HepG2 (cell line): Measurements from ENCODE around the gene CFAP300. TPM values are rescaled to one million over a fixed set of nuclear protein-coding genes. Genes with fewer than 3 reads are reported as not detected.

Experiments
- ARHGAP35 ChIP-seq: sonication (generic); formaldehyde crosslinking; IDR thresholded peaks from 2 replicates; pipeline ENCODE4 v1.9.0; 2022; ENCODE audit warnings: mild to moderate bottlenecking, inconsistent platforms, moderate library complexity, missing genetic modification reagents, borderline replicate concordance
- ARNTL ChIP-seq: sonication (generic); formaldehyde crosslinking; IDR thresholded peaks from 2 replicates; pipeline ENCODE4 v1.4.0; 2020; ENCODE audit warnings: mild to moderate bottlenecking, missing genetic modification reagents
- ATF5 ChIP-seq: sonication (generic); formaldehyde crosslinking; IDR thresholded peaks from 2 replicates; pipeline ENCODE4 v1.4.0; 2020; ENCODE audit warnings: mild to moderate bottlenecking, low read depth, missing genetic modification reagents
- ATRX ChIP-seq: sonication (generic); formaldehyde crosslinking; IDR thresholded peaks from 2 replicates; pipeline ENCODE4 v1.4.0; 2020; ENCODE audit warnings: missing genetic modification reagents, borderline replicate concordance
- CCDC6 ChIP-seq: sonication (generic); formaldehyde crosslinking; IDR thresholded peaks from 2 replicates; pipeline ENCODE4 v1.8.1; 2022; ENCODE audit warnings: mild to moderate bottlenecking, missing genetic modification reagents, moderate library complexity
- CERS6 ChIP-seq: sonication (generic); formaldehyde crosslinking; IDR thresholded peaks from 2 replicates; pipeline ENCODE4 v1.5.0; 2020; ENCODE audit warnings: missing genetic modification reagents
- JDP2 ChIP-seq: sonication (generic); formaldehyde crosslinking; IDR thresholded peaks from 2 replicates; pipeline ENCODE4 v1.8.1; 2022; ENCODE audit warnings: missing genetic modification reagents, borderline replicate concordance
- KDM2A ChIP-seq: sonication (generic); formaldehyde crosslinking; IDR thresholded peaks from 2 replicates; pipeline ENCODE4 v1.4.0; 2020; ENCODE audit warnings: low read depth, missing genetic modification reagents, borderline replicate concordance
- KLF15 ChIP-seq: sonication (generic); formaldehyde crosslinking; IDR thresholded peaks from 2 replicates; pipeline ENCODE4 v1.8.1; 2023; ENCODE audit warnings: borderline replicate concordance, mild to moderate bottlenecking, inconsistent platforms, missing genetic modification reagents, mixed read lengths
- KMT2B ChIP-seq: IDR thresholded peaks from 2 replicates; pipeline ENCODE4 v1.6.1; 2016; ENCODE audit warnings: missing genetic modification reagents, missing compliant biosample characterization
- NR2F2 ChIP-seq: IDR thresholded peaks from 2 replicates; pipeline ENCODE4 v1.6.1; 2012; ENCODE audit warnings: low read depth, inconsistent platforms, borderline replicate concordance
- PAXIP1 ChIP-seq: sonication (generic); formaldehyde crosslinking; conservative IDR thresholded peaks from 2 replicates; pipeline ENCODE4 v1.4.0; 2020; ENCODE audit warnings: mild to moderate bottlenecking, missing genetic modification reagents, moderate library complexity
- PCBP1 ChIP-seq: fragments of 200-400 bp; formaldehyde crosslinking; IDR thresholded peaks from 2 replicates; pipeline ENCODE4 v1.6.1; 2017; ENCODE audit warnings: mild to moderate bottlenecking, low read depth, low read length, borderline replicate concordance
- RBFOX2 ChIP-seq: fragments of 200-400 bp; formaldehyde crosslinking; IDR thresholded peaks from 2 replicates; pipeline ENCODE4 v1.6.1; 2017; ENCODE audit warnings: low read depth, mild to moderate bottlenecking, low read length
- SNAI1 ChIP-seq: sonication (generic); formaldehyde crosslinking; IDR thresholded peaks from 2 replicates; pipeline ENCODE4 v1.5.0; 2020; ENCODE audit warnings: mild to moderate bottlenecking, missing genetic modification reagents, borderline replicate concordance
- SRSF1 ChIP-seq: fragments of 200-400 bp; formaldehyde crosslinking; optimal IDR thresholded peaks from 2 replicates; pipeline ENCODE3; 2017; ENCODE audit warnings: mild to moderate bottlenecking, low read depth, low read length, moderate library complexity
- SSRP1 ChIP-seq: IDR thresholded peaks from 2 replicates; pipeline ENCODE4 v1.6.1; 2016; ENCODE audit warnings: control low read depth
- TSC22D2 ChIP-seq: sonication (generic); formaldehyde crosslinking; IDR thresholded peaks from 2 replicates; pipeline ENCODE4 v1.5.1; 2020; ENCODE audit warnings: missing genetic modification reagents, mild to moderate bottlenecking, borderline replicate concordance
- ZNF563 ChIP-seq: sonication (generic); formaldehyde crosslinking; IDR thresholded peaks from 2 replicates; pipeline ENCODE4 v1.8.0; 2022; ENCODE audit warnings: mild to moderate bottlenecking, moderate library complexity, missing genetic modification reagents
- ZNF577 ChIP-seq: sonication (generic); formaldehyde crosslinking; IDR thresholded peaks from 2 replicates; pipeline ENCODE4 v1.4.0; 2020; ENCODE audit warnings: mild to moderate bottlenecking, low read depth, missing genetic modification reagents, borderline replicate concordance
- ZNF619 ChIP-seq: sonication (generic); formaldehyde crosslinking; IDR thresholded peaks from 2 replicates; pipeline ENCODE4 v1.4.0; 2020; ENCODE audit warnings: mild to moderate bottlenecking, missing genetic modification reagents
- ZNF691 ChIP-seq: sonication (generic); formaldehyde crosslinking; IDR thresholded peaks from 2 replicates; pipeline ENCODE4 v1.4.0; 2020; ENCODE audit warnings: missing genetic modification reagents, low read depth, mild to moderate bottlenecking, borderline replicate concordance
- ZNF737 ChIP-seq: sonication (generic); formaldehyde crosslinking; IDR thresholded peaks from 2 replicates; pipeline ENCODE4 v1.5.0; 2020; ENCODE audit warnings: missing genetic modification reagents, mild to moderate bottlenecking, borderline replicate concordance
- ZNF773 ChIP-seq: sonication (generic); formaldehyde crosslinking; IDR thresholded peaks from 2 replicates; pipeline ENCODE4 v1.4.0; 2020; ENCODE audit warnings: missing genetic modification reagents, borderline replicate concordance
- ZSCAN12 ChIP-seq: sonication (generic); formaldehyde crosslinking; IDR thresholded peaks from 2 replicates; pipeline ENCODE4 v1.9.0; 2021; ENCODE audit warnings: mild to moderate bottlenecking, missing genetic modification reagents
- polyA plus RNA-seq, 8 experiments: library from polyadenylated mRNA; depleted of rRNA in 3 of 8; stranded (reverse) in 7 of 8; unstranded in 1 of 8; fragments of >200 nt; fragmentation: Illumina TruSeq in 4 of 8; extraction: Trizol in 4 of 8; gene quantifications; 2 replicates each; pipeline versions ENCODE4 v1.2.1 to v1.2.3, GENCODE V29; 2011 to 2016; ENCODE audit warnings: low read depth in 4 of 8, missing spikeins in 1 of 8, mixed read lengths in 1 of 8; ENCODE audit not compliant: insufficient read depth in 1 of 8
- total RNA-seq, 5 experiments: library from RNA; depleted of rRNA; stranded (reverse); fragments of >200 nt; fragmentation: Illumina TruSeq; extraction: Trizol; gene quantifications; 2 replicates each; pipeline ENCODE4 v1.2.3, GENCODE V29; 2016; ENCODE audit warnings: low read depth in 1 of 5

The CFAP300 gene
- total and polyA plus RNA-seq, 2 of the 13 experiments (the other 11 are each of a cell fraction or from before 2014, with no cell fraction given): not detected

GRCh38 chr11:102111787-102112508 lies 64.7 kb downstream of the CFAP300 start (continued):
- no peak for TF ChIP-seq SNAI1 (CRISPR knock-in tag)
- peak; percentile 68 for TF ChIP-seq PAXIP1 (CRISPR knock-in tag)
- TF ChIP-seq CCDC6: no peak
- TF ChIP-seq JDP2 (CRISPR knock-in tag): no peak; the same call in 1 of the 2 replicates
- no peak for TF ChIP-seq ATRX (CRISPR knock-in tag)
- no peak for TF ChIP-seq CERS6
- TF ChIP-seq TSC22D2 (CRISPR knock-in tag): no peak
- no peak for TF ChIP-seq ZSCAN12 (CRISPR knock-in tag)
- no peak for TF ChIP-seq ATF5 (CRISPR knock-in tag)
- TF ChIP-seq RBFOX2: no peak
- no peak for TF ChIP-seq SRSF1
- TF ChIP-seq PCBP1: no peak
- TF ChIP-seq ZNF577: no peak
- no peak for TF ChIP-seq ARHGAP35 (CRISPR knock-in tag)
- TF ChIP-seq ZNF691: no peak
- no peak for TF ChIP-seq KLF15 (CRISPR knock-in tag)
- TF ChIP-seq ZNF737: no peak
- no peak for TF ChIP-seq SSRP1 (CRISPR knock-in tag)
- TF ChIP-seq KMT2B (CRISPR knock-in tag): peak; percentile 30
- TF ChIP-seq ZNF563 (CRISPR knock-in tag): no peak
- TF ChIP-seq ZNF773: no peak
- TF ChIP-seq KDM2A (CRISPR knock-in tag): no peak
- no peak for TF ChIP-seq ZNF619 (CRISPR knock-in tag)
- peak; percentile 59; the same call in 1 of the 2 replicates for TF ChIP-seq ARNTL (CRISPR knock-in tag)
- peak; percentile 75 for TF ChIP-seq NR2F2
